ENCODE data around the gene CEP70.
"Not testable (repeated sequence)": the region's sequence is repeated elsewhere in the genome, so short reads cannot be mapped to it uniquely, and the experiment has no call there.

CEP70 gene

DNA sequence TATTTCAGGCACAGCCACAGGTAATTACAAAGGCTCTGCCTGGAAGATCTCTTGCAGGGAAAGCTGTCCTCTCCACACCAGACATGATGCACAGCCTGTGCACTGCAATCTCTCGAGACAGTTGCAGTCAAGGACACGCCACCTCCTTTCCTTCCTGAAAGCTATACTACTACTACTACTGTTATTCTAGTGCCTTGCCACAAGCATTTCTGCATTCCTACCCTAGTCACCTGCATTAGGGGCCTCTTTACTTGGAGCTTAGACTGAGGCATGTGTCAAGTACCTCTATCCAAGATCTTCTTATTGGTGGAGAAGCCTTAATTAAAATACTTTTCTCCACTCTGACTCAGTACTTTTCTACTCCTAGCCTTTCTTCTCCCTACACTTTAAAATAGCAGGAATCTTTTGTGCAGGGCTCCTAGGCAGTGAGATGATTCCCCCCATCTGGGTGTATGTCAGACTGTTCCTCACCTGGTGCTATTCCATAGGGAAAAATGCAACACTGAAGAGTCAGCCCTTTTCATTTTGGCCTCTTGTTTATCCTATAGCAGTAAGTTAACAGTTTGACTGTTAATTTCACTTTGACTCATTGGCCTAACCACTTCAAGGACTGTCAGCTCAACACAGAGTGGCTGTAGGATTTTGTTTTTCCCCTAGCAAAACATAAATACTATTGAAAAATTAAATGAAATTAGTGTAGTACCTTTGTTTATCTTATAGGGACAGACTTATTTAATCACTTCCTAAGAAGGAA, 80.8 kb downstream of the CEP70 start:
- DNase-seq (ENCODE audit: low spot score): no peak

DNA sequence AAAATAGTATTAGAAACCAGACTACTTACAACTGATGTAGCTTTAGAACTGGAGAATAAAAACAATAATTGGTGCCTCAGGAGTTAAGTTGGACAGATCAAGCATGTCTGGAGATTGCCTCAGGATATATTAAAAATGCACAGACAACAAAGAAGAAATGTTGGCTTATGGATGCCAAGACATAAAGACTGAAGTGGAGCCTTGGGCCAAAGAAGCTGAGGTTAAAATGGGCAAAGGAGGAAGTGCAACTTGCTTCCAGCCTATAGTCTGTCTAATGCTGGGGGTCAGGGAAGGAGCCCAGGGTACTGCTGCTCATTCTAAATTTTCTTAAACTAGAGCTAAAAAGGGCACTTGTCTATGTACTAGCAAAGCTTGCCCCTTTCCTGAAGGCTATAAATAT, 82.1 kb downstream of the CEP70 start:
- no peak for DNase-seq (ENCODE audit: low spot score)

DNA sequence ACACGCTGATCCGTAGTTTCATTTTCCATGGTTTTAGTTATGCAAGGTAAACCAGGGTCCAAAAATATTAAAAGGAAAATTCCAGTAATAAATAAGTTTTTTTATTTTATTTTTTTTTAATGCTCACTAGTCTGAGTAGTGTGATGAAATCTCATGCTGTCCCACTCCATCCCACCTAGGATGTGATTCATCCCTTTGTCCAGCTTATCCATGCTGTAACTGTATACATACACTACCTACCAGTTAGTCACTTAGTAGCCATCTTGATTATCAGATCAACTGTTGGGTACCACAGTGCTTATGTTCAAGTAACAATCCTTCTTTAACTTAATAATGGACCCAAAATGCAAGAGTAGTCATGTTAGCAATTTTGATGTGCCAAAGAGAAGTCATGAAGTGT, 84.5 kb downstream of the CEP70 start:
- no peak for DNase-seq (ENCODE audit: low spot score)

DNA sequence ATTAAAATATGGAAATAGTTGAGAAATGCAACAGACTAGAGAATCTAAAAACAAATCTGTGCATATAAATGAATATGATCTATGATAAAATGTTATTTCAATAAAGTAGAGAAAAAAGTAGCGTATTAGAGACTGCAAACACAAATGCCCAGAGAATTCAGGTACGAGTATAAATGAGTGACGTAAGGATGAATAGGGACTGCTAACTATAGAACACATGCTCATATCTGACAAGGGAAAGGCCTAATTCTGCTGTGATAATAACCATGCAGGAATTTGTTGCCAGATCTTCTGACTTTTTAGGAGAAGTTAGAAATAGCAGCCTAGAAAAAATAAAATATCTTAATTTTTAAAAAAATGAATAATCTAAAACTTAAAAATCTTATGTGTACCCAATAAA, 86.5 kb downstream of the CEP70 start:
- DNase-seq (ENCODE audit: low spot score): no peak

DNA sequence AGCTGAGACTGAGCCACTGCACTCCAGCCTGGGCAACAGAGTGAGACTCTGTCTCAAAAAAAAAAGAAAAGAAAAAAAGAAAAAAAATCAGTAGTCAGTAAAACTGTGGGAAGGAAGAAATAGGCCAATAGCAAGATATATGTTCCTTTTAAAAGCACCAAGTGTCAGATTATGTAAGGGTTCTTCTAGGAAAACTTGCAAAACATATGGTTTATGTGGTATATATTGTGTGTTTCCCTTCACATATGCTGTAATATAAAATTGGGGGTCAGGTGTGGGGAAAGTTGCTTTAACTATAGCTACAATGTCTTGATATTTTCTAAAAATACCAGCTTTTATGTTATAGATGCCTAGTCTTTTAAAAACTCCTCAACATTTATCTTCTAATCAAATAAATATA, 95.1 kb downstream of the CEP70 start:
- no peak for DNase-seq (ENCODE audit: low spot score)

DNA sequence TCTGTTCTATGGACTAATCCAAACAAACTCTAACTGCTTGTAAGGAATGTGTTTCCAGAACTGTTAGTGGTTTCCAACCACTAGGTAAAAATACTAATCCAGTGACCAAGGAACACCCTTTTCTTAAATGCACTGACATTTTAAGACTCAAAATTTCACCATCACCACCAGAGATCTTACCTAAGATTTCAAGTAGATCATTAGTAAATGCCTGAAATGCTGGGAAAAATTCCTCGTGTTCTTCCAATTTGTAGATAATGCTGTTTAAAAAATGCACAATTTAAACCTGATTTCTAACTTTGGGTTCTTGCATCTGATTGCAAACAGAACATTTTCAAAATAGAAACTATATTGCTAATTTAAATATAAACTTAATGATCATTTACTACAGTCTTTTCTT, 96.2 kb downstream of the CEP70 start:
- no peak for DNase-seq (ENCODE audit: low spot score)

DNA sequence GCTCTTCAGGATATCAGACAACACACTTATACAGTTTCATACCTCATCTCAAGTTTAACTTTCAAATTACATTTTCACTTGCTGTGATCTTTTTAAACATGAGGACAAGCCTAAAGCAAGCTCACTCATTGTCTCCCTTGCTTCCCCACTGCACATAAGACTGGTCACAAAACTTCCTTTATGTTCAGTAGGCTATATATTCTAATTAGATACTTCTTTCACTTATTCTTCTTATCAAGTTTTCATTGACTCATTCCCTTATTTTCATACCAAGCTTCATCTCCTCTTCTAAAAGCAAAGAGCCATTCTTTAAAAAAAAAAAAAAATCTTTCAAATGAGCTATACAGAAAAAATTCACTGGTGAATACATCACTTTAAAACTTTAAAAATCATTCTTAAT, 97.0 kb downstream of the CEP70 start:
- no peak for DNase-seq (ENCODE audit: low spot score)

DNA sequence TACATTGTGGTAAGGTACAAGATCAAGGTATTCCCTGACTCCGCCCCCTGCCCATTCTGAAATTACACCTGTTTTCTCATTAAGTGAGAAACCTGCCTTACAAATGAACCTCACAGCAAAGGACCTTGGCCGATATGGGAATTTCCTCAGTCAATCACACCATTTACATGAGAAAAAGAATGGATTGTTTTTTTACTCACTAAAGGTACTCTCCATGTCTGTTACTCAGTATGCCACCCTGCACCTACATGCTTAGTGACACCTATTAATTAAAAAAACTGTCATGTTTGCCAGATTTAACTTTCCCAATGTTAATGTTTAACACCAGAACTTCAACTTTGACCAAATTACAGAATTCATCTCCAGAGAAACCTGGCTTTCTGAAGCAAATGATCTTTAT, 97.6 kb downstream of the CEP70 start:
- DNase-seq (ENCODE audit: low spot score): no peak

DNA sequence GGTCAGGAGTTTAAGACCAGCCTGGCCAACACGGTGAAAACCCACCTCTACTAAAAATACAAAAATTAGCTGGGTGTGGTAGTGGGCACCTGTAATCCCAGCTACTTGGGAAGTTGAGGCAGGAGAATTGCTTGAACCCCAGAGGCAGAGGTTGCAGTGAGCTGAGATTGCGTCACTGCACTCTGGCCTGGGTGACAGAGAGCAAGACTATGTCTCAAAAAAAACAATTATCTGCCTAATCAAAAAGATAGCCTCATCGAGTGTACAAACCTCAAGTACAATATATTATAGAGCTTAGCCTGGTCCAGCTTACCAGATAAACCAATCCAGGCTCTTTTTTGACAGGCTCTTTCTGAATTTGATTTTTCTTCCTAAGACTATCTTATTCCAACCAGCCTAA, 98.4 kb downstream of the CEP70 start:
- DNase-seq (ENCODE audit: low spot score): not testable (repeated sequence)

DNA sequence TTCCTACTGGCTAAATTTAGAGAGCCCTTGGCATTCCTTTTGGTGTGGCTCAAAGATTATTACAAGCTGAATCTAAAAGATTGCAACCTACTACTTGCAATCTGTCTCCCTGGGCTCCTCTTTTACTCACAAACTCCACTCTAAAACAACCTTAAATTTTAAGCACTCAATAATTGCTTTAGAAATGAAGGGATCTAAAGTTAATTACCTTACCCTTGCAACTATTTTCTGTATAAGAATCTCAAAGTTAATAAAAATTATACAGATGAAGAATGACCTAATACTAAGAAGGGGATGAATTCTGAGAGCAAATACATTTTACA, 99.5 kb downstream of the CEP70 start:
- no peak for DNase-seq (ENCODE audit: low spot score)

DNA sequence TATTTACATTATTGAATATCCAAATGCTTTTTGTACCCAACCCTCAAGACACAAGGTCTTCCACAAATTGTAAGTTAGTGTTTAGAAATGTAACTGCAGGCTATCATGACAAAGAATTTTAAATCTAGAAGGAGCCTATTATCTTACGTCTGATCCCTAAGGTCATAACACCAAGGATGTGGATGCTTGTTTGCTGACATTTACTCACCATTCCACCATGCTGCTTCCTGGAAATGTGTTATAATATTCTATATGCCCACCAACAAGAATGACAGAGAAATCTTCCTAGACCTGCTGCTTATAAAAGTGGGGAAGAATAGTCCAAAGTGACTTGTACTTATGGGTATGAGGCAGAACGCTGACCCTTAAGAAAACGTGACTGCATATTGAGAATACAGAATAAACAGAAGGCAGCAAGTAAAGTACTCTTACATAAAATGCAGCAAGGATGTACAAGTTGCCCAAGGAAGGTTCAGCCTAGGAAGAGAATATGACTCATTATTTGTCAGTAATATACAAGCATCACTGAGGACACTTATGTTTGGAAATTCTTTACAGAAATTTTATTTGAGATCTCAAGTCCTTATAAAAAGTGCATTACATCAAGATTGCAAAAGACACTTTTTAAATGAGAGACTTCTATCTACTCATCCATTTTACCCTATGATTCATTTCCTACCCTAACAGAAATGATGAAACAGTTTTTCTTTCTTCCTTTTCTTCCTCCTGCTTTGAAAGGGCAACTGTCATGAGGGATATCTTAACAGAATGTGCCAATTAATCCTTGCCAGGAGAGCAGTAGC, 100.1 kb downstream of the CEP70 start:
- peak; percentile 26 for DNase-seq (ENCODE audit: low spot score)

DNA sequence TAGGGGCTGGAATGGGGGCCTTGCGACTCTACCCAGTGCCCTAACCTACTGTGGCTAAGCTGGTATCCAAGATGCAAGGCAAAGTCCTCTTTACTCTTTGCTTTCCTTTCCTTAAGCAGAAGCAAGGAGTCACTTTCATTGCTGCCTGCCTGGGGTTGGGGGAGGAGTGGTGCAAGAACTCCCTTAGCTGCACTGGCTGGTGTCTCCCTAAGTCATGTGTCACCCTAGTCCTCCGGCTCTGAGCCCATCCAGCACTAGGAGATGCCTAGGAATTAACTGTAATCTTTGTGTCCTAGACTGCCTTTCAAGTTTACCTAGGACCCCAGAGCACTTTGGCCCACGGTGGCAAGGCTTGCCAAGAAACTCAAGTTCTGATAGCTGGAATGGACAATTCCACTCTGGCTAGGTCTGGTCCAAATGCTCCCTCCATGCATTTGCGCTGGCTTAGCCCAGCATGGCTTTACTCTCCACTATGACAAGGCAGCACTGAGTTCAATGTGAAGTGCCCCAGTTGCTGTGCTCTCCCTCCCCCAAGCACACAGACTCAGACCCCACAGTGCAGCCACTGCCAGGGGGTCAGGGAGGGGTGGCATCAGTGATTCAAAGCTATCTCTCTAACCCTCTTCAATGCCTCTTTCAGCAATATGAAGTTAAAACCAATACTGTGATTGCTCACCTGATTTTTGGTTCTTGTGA, 100.9 kb downstream of the CEP70 start:
- DNase-seq (ENCODE audit: low spot score): no peak

DNA sequence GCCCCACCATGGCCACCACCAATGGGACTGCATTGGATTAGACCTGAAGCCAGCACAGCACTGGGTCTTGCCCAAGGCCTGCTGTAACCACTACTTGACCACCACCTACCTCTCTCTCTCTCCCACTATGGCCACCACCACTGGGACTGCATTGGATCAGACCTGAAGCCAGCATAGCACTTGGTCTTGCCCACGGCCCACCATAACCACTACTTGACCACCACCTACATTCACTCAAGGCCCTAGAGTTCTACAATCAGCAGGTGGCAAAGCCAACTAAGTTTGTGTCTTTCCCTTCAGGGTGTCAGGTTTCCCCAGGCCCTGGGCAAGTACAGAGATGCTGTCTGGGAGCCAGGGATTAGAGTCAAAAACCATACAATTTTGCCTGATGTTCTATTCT, 102.1 kb downstream of the CEP70 start:
- no peak for DNase-seq (ENCODE audit: low spot score)

DNA sequence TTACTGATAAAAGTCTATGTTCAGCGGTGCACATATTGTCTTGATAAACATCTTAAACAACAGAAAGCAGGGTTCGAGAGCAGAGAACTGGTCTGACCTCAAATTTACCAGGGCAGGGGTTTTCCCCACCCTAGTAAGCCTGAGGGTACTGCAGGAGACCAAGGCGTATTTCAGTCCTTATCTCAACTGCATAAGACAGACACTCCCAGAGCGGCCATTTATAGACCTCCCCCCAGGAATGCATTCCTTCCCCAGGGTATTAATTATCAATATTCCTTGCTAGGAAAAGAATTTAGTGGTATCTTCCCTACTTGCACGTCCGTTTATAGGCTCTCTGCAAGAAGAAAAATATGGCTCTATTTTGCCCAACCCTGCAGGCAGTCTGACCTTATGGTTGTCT, 107.5 kb downstream of the CEP70 start:
- DNase-seq (ENCODE audit: low spot score): not testable (repeated sequence)

DNA sequence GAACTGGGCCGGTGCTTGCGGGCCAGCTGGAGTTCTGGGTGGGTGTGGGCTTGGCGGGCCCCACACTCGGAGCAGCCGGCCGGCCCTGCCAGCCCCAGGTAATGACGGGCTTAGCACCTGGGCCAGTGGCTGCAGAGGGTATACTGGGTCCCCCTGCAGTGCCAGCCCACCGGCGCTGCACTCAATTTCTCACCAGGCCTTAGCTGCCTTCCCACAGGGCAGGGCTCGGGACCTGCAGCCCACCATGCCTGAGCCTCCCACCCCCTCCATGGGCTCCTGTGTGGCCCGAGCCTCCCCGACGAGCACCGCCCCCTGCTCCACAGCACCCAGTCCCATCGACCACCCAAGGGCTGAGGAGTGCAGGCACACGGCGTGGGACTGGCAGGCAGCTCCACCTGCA, 109.4 kb downstream of the CEP70 start:
- DNase-seq (ENCODE audit: low spot score): not testable (repeated sequence)

DNA sequence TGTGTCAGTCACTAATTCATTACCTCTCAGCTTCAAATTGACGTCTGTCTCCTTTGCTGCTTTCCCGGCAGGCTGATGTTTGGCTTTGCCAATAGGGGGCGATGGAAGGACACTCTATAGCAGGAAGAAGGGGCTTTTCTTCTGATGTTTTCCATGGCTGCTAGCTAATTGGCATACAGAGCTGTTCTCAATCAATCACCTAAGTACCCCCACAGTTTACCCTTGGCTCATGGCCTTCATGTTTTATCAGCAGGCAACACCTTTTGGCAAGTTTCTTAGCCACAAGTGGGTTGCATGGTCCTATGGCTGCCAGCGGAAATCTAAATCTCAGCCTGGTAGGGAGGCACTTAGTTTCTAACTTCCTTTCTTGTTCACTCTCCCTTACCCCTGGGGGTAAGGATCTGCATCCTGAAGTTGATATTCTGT, 114.6 kb downstream of the CEP70 start:
- DNase-seq (ENCODE audit: low spot score): peak; percentile 41

DNA sequence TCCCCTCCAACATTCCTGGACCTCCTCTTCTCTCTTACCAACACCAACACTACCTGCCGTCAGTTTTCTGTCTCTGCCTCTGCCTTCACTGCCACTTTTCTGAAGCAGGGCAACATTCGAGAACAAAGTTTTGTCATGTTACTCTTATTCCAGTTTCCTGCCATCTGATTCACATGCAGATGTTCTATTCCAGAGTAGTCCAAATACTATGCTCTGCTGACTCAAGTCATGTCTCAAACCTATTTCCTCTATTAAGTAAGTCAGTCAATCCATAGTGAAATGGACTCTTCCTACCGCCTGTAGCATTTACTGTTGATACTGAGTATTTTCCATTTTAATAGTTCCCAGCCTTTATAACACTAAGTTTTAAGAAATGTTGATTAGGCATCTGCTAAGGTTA, 116.3 kb downstream of the CEP70 start:
- no peak for DNase-seq (ENCODE audit: low spot score)

DNA sequence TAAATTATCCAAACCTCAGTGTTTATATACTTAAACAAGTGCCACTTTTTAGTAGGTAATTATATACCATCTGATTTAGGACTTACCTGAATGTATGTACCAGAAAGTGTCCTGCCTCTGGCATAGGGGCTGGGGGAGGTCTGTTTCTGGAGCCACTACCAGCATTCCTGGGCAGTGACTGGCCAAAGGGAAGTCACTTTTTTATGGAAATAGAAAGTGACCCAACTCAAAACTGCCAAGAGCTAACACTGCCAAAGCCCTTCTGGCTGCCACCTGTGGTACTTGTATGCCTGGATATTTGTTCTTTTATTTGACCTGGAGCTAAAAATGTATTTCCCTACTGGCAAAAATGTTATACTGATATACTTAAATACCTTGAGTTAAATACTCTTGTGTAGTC, 116.9 kb downstream of the CEP70 start:
- no peak for DNase-seq (ENCODE audit: low spot score)

DNA sequence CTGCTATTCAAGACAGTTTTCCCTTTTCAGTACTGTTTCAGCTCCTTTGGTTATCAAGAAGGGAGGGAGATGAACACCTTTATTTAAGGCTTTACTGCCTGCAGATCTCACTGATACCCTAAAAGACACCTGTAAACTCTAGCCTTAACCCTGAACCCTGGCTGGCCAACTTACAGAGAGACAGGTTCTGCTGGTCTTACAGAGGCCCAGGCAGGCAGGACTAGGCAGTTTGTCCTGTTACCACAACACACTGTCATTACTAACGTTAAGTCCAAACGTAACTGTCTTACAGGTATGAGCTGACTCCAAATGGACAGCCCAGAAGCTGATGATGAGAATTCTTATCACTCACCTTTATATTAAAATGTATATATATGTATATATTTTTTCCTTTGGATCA, 117.5 kb downstream of the CEP70 start:
- DNase-seq (ENCODE audit: low spot score): no peak

DNA sequence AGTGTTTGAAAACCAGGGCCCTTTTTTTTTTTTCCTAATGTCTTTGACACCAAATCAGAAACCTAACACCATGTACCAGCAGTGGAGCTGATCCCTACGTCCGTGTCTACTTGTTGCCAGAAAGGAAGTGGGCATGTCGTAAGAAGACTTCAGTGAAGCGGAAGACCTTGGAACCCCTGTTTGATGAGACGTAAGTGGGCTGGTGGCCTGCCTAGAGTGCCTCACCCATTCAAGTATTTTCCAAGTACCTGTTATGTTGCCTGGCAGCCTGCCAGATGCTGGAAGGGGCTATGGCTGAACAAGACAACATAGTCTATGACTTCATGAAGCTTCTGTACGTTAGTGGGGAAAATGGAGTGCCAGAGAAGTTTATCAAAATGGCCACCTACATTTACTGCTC, 119.9 kb downstream of the CEP70 start:
- no peak for DNase-seq (ENCODE audit: low spot score)

DNA sequence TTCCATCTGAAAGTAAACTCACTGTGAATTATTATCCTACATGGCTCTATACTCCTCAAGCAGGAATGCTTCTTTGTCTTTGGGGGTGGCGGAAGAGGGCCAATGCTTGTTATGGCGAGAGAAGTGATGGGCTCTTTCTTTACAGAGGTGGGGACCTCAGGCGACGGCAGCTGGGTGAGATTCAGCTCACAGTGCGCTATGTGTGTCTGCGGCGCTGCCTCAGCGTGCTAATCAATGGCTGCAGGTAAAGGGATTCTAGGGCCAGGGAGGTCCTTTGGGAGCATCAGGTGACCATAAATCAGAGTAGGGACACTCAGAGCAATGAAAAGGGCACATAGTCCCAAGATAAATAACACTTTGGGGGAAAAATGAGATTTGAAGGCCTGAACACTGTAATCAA, 120.7 kb downstream of the CEP70 start:
- DNase-seq (ENCODE audit: low spot score): no peak

DNA sequence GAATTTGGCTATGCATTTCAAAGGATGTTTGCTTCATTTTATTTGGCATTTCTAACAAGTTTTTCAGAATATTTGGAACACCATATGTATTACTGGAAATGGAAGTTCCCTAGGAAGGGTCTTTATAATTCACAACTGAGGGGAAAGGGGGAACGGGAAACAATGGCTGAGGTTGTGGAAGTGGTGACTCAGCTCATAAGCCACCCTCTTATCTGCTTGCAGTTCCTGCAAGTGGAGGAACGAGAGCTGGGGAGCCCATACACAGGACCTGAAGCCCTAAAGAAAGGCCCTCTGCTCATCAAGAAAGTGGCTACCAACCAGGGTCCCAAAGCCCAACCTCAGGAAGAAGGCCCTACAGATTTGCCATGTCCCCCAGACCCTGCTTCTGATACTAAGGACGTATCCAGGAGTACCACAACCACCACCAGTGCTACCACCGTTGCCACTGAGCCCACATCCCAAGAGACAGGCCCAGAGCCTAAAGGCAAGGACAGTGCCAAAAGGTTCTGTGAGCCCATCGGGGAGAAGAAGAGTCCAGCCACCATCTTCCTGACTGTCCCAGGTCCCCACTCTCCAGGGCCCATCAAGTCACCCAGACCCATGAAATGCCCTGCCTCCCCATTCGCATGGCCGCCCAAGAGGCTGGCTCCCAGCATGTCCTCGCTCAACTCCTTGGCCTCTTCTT, 121.8 kb downstream of the CEP70 start:
- DNase-seq (ENCODE audit: low spot score): no peak

DNA sequence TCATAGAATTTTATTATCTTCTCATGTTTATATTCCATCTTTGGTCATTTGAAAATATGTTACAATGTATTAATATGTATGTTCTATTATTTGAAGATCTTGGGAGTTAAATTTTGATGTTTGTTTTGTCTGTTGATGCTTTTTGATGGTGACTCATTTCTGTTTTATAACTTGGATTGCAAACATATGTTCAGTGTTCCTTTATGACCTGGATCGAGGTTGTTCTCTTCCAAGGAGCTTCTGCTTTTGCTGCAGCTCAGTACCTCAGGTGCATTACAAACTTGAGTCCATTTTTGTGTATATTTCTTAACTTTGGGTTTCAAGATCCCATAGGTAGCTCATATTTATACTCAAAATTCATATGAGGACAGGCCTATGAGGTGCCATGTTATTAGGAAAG, 122.6 kb downstream of the CEP70 start:
- no peak for DNase-seq (ENCODE audit: low spot score)
